Activated T-cell treated with anti-CD3 and anti-CD28 coated beads for 48 hours (primary cell): ENCODE data around the gene ILDR2.

ENCODE experiments used
- DNase-seq: peaks from one replicate; pipeline ENCODE4 v3.0.0-alpha.2; 2020; ENCODE audit warnings: low read depth

The ILDR2 gene

DNA sequence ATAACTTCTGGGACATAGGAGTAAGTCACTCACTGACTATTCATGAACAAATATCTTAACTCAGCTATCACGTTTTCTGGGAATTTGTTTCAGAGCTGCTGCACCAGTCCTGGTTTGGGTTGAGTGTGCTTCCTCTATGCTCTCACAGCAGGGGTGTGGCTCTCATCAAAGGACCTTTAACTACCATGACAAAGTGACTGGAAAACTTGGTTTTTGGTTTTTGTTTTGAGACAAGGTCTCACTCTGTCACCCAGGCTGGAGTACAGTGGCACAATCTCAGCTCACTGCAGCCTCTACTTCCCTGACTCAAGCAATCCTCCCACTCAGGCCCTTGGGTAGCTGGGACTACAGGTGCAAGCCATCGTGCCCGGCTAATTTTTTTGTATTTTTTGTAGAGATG is 4.1 kb downstream of the ILDR2 start:
- DNase-seq: no peak

- DNase-seq: no peak
Observed at GRCh38 chr1:166969074-166969677, 6.2 kb downstream of the ILDR2 start.

GRCh38 chr1:166960858-166961474 is 14.4 kb downstream of the ILDR2 start:
- no peak for DNase-seq

DNA sequence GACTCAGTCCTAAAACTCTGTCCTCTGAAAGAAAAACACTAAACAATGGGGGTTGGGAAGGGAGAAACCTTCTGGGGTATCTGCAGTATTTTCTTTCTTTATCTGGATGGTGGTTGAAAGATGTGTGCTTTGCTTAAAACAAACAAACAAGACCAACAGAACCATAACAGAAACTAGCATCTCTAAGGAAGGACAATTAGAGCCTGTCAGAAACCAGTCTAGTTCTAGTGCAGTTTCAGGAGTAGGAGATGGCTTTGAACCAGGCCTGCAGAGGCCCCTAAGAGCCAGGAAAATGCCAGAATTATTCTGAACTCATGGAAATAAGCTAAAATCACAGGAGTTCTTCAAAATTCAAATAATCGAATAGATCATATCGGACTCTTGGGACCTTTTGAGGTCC is 18.5 kb downstream of the ILDR2 start:
- no peak for DNase-seq

DNA sequence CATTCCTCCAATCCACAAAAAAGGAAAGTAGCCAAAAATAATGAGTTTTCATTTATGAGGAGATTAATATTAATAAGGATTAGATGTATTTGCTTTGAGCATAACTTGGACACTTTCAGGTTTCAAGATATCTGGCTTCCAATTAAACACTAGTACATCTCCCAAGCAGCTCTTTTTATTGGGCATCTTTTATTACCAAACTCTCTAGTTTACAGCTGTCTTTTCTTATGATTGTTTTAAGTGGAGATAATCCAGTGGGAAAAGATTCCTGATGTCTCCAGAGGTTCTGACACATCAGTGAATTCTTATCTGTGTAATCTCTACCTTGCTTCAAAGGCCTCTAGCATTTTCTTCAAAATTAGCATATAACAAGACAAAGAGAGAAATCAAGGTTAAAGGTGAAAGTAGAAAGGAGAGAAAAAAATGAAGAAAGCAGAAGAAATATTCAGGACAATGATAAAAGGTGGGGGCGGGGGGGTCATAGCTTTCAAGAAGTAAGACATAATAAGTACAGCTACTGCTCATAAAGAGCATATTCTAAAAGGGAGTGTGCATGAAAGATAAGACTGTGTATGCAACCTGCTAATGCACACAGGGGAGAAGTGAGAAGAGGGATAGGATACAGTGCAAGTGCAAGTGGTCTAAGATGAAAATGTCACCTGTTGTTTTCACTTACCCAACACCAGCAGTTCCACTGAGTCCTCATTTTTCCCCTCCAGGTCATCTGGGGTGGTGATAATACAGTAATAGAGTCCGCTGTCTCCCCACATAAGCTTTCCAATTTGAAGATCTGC is 19.1 kb downstream of the ILDR2 start:
- no peak for DNase-seq

DNA sequence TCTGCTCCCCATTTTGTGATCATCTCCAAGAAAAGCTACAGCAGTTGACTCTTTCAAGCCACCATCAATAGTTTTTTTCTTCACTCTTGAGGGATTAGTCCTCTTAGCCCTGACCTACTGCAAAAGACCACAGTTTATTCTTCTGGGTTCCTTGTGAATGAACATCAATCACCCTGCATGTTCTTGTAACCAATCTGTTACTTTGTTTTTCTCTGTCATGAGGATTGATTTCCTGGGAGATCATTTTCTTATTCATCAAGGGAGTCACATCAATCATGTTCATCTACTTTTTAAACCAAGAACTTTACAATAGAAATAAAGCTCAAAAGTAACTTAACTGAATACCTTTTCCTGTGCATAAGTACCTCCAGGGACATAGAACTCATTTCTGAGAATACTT is 21.8 kb downstream of the ILDR2 start:
- DNase-seq: no peak

DNA sequence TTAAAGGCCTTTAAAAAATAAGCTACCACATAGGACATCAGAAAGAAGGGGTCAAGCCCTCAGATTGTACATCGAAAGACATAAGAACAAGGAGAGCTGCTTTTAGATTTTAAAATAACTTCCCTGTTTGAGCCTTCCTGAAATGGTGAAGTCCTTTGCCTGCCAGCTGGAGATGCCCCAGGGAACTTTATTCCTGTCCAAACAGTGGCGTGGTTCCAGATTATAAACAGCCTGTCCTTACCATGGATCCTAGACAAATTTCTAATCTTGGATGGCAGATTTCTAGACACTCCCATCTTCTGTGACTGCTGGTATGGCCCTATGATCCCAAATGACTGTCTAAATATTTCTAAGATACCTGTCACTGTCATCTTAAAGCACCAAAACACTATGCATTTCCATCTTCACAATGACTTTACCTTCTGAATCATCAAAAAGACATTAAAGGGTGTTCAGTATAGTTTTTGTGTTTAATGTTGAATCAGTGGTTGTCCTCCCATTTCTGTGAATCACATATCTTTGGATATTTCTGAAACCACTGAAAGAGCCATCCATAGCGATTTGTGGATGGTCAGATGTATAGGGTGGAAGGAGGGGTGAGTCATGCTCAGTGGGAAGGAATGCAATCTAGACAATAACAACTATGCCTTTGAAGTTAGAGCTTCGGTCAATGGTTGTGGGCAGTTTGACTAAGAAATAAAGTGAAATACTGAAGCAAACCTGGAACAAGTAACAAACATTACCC is 23.2 kb downstream of the ILDR2 start:
- no peak for DNase-seq

DNA sequence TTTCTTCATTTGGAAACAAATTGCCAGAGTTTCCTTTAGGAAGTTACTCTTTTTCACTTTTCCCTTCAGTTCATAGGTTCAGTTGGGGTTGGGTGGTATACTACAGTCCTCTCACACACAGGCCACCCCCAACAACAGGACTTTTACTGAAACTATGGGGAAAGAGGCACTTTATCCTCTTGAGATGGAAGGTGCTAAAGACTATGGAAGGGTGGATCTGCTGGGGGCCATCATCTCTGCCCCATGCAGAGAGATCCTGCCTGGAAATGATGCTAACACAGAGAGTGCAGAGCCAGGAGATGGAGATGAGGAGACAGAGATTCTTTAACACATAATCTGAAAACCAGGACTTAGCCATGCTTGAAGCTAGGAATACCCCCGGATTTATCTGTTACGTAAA is 24.3 kb downstream of the ILDR2 start:
- no peak for DNase-seq

- DNase-seq: no peak
Observed at GRCh38 chr1:166950156-166950555, 25.2 kb downstream of the ILDR2 start.

- DNase-seq: no peak
Observed at GRCh38 chr1:166948856-166949350, 26.4 kb downstream of the ILDR2 start.

DNA sequence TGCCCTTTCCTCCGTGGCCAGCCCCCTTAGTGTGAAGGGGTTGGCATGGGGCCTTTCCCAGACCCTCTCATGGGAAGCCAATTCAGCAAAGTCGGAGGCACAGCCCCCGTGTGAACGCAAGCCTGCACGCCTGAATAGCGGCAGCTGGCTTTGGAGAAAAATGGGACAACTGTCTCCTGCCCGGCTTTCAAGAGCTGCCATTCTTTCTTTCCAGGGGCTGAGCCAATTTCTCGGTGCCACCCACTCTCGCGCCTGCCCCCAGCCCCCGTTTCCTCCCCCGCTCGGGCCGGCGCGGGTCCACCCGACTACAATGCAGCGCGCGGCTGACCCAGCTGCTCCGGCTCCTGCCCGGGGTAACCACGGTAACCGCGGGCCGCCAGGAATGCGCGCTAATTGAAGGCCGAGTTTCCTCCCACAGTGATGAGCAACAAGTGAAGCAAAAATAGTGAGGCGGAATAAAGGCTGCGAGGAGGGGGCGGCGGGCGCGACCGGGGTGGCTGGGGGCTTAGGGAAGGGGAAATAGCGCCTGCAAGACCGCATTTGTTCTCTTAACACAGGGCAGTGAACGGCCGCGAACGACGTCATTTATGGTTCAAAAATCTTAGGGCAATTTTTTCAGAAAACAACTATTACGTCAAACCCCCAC is 27.8 kb downstream of the ILDR2 start:
- DNase-seq: no peak

GRCh38 chr1:166944186-166944967 is 31.0 kb downstream of the ILDR2 start:
- no peak for DNase-seq

GRCh38 chr1:166939741-166940375 is 35.5 kb downstream of the ILDR2 start:
- DNase-seq: no peak

- no peak for DNase-seq
Observed at GRCh38 chr1:166937962-166938361, 37.4 kb downstream of the ILDR2 start.

DNA sequence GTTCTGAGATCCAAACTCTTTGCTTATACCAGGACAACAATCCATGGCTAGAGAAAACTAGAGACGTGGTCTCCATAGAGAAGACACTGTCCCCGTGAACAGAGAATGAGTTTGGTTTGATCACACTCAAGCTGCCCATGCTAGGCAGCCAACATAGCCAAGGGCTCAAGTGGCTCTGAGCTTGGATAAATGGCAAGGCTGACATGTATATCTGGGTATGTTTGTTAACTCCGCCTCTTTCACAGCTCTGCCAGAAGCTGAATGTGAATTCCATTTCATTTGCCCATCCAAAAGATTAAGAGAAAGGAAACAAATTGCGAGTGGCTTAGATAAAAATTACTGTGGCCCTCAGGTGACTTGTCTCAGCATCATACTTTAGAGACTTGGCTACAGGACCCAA is 38.0 kb downstream of the ILDR2 start:
- DNase-seq: no peak

GRCh38 chr1:166933633-166934032 is 41.7 kb downstream of the ILDR2 start:
- DNase-seq: no peak

- no peak for DNase-seq
Observed at GRCh38 chr1:166933140-166933539, 42.2 kb downstream of the ILDR2 start.

GRCh38 chr1:166929911-166930310 is 45.4 kb downstream of the ILDR2 start:
- no peak for DNase-seq

DNA sequence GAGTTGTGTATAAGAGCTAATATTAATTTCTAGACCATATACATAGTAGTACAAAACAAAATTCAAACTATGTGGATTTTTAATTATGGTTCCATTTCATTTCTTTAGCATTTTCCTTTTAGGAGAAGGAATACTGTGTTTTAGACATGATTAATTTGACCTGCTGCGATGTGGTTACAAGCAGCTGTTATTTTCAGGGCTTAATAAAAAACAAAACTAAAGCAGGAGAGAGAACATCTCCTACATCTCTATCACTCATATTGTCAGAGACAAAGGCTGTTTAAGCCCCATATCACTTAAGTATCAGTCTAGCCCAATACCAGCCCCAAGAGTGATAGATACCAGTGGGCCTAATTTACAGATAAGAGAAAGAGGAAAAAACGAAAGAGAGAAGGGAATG is 47.6 kb downstream of the ILDR2 start:
- no peak for DNase-seq

DNA sequence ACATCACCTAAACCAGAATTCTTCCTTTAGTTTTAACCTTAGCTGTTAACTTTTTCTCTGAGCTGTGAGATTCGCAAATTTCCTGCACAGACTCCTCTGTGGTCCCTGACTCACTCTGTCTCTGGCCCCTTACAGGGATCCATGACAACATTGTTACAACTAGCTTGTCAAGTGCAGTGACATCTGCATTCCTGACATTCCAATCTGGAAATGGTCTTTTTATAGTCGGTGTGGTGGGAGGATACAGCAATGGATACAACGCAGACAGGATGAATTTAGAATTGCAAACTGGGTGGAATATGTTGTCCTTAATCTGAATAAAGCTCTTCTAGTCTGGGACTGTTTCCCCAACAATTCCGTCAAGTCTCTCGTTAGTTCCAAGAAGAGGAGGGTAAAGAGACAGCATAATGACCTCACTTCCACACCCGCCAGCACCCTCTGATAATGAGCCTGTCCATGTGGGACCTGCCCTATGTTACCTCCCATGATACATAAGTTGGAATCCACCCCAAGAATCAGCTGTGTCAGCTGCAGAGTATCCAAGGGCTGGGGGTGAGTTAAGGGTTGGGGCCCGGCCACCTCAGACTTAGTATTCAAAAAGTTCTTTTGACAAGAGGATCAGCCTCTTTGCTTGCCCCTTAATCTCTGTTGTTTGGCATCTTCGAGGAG is 49.4 kb downstream of the ILDR2 start:
- DNase-seq: no peak
